Measurements from ENCODE around the gene C5.

Gene C5

DNA sequence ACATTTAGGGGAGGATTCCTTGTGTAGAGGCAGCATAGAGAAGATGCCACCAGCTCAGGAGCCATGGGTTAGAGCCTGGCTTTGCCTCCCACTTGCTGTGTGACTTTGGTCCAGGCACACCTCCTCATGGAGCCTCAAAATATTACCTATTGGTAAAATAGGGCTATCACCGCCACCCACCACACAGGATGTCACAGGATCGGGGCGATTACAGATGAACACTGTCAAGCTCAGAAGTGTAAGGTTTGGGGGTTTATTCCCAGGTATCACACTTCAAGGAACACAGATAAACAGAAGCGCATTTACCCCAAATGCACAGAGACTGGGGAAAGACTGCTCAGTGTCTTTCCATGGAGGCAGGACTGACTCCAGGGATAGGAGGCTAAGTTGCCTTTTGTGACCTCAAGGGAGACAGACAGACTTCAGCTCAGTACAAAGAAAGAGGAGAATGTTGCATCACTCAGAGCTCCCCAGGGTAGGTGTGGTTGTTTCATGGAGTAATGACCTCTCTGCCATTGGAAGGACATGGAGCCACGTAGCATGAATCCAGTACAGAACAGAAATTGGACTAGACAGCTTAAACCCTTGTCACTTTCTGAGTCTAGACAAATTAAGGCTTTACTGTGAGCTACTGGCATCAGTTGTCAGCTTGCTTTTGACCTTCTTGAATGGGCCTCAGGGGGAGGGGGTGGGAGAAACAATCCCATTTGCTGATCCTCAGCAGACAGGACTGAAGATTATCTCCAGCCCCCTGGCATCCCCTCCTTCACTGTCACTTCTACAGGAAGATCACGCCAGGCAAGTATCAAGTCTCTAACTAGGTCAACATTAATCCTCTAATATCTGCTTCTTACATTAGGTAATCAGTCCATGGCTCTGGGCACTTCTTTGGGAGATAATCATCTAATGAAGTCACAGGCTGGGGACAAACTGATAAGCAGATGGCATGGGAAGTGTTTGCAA is 130.0 kb downstream of the C5 start:
- no peak for DNase-seq (ENCODE audit: low spot score)
- TF ChIP-seq, protein P1, sequence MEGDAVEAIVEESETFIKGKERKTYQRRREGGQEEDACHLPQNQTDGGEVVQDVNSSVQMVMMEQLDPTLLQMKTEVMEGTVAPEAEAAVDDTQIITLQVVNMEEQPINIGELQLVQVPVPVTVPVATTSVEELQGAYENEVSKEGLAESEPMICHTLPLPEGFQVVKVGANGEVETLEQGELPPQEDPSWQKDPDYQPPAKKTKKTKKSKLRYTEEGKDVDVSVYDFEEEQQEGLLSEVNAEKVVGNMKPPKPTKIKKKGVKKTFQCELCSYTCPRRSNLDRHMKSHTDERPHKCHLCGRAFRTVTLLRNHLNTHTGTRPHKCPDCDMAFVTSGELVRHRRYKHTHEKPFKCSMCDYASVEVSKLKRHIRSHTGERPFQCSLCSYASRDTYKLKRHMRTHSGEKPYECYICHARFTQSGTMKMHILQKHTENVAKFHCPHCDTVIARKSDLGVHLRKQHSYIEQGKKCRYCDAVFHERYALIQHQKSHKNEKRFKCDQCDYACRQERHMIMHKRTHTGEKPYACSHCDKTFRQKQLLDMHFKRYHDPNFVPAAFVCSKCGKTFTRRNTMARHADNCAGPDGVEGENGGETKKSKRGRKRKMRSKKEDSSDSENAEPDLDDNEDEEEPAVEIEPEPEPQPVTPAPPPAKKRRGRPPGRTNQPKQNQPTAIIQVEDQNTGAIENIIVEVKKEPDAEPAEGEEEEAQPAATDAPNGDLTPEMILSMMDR (IDR thresholded peaks at IDR 0.05; ENCODE audit: extremely low read depth, missing control alignments): no peak

DNA sequence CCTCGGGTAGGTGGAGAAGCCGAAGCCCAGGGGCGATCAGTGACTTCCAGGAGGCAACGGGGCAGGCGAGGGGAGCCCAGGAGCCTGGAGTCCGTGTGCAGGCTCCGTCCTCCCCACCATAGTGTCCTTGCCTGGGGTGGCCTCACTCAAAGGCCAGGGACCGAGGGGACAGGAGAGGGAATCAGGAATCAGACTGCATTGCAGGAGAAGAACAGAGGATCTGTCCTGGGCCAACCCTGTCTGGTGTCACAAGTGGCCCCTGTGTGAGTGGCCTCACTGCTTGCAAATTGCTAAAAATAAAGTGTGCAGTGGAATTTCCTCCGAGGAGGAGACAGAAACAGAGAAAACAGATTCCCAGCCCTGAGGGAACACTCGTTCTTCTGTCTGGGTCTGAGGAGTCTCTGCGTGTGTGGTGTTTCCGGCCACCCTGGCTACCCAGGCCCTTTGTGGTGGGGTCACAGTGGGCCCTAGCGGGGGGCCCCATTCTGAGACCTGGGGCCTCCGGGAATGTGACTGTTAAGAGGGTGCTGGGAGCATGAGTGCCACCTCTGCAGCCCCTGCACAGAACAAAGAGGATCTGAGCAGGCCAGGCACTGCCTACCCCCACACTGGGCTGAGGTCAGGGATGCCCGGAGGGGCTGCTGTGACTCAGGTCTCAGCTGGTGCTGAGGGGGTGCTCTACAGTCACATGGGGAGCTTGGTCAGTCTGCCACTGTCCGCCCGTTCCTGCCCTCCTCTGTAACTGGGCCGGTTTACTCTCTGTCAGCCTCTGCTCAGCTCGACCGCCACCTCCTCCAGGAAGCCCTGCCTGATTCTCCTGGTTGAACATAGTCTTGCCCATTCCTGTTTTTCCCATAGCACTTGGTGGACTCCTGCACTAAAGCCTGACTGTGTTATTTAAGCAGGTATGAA is 130.9 kb downstream of the C5 start:
- DNase-seq (ENCODE audit: low spot score): no peak
- TF ChIP-seq, protein P1 (IDR thresholded peaks at IDR 0.05; ENCODE audit: extremely low read depth, missing control alignments): no peak

DNA sequence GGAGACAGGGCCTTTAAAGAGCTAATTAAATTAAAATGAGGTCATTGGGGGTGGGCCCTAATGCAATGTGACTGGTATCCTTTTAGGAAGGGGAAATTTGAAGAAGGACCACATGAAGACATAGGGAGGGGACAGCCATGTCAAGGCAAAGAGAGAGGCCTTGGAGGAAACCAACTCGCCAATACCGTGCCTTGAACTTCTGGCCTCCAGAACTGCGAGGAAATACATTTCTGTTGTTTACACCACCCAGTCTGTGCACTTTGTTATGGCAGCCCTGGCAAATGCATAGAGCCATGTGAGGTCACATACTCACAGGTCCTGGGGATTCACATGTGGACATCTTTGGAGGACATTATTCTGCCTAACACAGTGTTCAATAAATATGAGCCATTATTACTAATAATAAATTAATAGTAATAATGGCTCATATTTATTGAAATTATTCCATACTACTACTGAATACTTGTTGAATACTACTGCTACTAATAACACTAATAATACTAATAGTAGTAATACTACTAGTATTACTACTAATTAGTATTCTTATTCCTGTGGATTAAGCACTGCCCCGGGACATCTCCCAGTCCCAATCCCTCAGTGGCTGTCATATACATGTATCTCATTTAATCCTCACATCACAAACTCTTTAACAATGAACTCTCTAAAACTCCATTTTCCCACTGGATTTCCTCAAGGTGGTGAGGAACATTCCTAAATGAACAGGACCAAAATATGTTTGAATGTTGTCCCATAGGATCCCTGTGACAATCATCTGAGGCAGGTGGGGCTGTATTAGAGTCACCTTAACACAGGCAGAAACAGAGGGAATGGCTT is 131.9 kb downstream of the C5 start:
- TF ChIP-seq, protein P1 (IDR thresholded peaks at IDR 0.05; ENCODE audit: extremely low read depth, missing control alignments): no peak
- DNase-seq (ENCODE audit: low spot score): no peak

DNA sequence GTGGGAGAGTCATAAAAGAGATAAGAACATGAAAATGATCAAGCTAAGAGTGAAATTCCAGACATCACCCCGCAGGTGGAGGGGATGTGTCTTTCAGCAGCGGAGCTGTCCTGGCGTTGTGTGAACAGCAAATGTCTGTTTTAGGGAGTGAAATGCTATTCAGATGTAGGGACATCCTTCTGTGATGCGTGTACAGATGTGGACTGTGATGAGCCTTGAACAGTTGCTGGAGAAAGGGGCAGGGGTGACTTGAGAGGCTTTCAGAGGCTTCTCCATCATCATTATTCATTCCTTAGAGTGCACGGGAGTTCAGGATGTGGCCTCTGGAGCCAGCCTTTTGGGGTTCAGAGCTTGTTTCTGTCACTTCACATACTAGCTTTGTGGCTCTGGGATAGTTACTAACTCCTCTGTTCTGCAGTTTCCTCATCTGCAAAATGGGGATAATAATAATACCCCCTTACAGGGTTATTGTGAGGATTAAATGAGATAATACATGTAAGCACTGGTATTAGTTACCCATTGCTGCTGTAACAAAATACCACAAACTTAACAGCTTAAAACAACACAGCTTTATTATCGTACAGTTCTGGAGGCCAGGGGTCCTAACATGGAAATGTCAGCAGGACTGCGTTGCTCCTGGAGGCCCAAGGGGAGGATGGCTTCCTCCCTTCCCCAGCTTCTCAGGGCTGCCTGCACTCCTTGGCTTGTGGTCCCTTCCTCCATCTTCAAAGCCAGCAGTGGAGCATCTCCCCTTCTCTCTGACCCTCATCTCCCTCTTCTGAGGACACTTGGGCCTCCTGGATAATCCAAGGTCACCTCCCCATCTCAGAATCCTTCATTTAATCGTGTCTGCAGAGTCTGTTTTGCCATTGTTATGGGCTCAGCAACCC is 132.8 kb downstream of the C5 start:
- TF ChIP-seq, protein P1 (IDR thresholded peaks at IDR 0.05; ENCODE audit: extremely low read depth, missing control alignments): no peak
- DNase-seq (ENCODE audit: low spot score): no peak

DNA sequence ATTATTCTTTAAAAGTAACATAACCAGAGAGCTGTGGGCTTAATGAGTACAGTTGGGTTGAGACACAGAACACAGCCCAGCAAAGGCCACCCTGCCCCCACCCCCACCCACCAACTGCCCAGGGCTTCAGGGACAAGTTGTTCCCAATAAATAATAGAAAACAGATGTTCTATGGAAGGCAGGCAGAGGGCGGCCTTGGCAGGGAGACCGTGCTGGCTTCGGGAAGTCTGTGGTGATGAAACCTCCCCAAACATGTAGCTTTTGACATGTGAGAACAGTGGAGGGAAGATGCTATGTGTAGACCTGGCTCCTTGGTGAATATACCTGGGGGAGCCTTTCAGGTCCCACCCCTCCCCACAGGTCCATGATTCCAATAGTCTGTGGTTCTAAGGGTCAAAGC is 133.5 kb downstream of the C5 start:
- TF ChIP-seq, protein P1 (IDR thresholded peaks at IDR 0.05; ENCODE audit: extremely low read depth, missing control alignments): no peak

DNA sequence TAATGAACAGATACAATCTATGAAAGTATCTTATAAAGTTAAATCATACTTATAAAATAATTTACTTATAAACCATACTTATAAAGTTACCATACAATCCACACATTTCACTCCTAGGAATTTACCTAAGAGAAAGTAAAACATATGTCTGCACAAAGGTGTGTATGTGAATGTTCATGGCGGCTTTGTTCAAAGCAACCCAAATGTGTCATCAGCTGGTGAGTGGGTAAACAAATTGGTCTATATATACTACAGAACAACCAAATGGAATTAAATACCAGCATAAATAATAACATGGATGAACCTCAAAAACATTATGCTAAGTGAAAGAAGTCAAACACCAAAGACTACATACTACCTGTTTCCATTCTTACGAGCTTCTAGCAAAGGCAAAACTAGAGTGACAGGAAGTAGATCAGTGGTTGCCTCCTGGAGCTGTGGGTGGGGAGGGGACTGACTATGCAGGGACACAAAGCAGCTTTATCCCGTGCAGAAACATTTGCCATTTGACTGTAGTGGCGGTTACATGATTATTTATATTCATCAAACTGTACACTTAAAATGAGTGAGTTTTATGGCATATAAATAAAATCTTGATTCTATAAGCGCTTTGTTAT is 134.1 kb downstream of the C5 start:
- TF ChIP-seq, protein P1 (IDR thresholded peaks at IDR 0.05; ENCODE audit: extremely low read depth, missing control alignments): no peak
- no peak for DNase-seq (ENCODE audit: low spot score)

More for the DNA sequence above, 133.5 kb downstream of the C5 start:
- no peak for DNase-seq (ENCODE audit: low spot score)
